ENCODE measurements around the gene PTPN11. TPM values are rescaled to one million over a fixed set of nuclear protein-coding genes. Genes with fewer than 3 reads are reported as not detected.

Gene PTPN11
- total and polyA plus RNA-seq, 10 of the 15 experiments (the other 5 are each of a cell fraction or from before 2014, with no cell fraction given) = 14.6 to 85.2 (median 58.6) TPM

- peaks cover 19% of the 10 kb centered on the region for H3K79me2 ChIP-seq (ENCODE audit: control insufficient read depth, insufficient read depth, low read length)
- TF ChIP-seq DPF2 (IDR thresholded peaks at IDR 0.05) = no peak
- no peak for TF ChIP-seq GATAD2B (conservative IDR thresholded peaks at IDR 0.05; ENCODE audit: low read depth)
- TF ChIP-seq ZBTB11 (CRISPR knock-in tag; IDR thresholded peaks at IDR 0.05) = no peak
- TF ChIP-seq RELA (IDR thresholded peaks at IDR 0.05; ENCODE audit: borderline replicate concordance, partially characterized antibody) = no peak
- RAD21 ChIA-PET (ENCODE audit: unreplicated experiment) = no interaction called here
- intact Hi-C loops (cut with micrococcal nuclease; ENCODE audit: unreplicated experiment) (no loop called here), in situ Hi-C loops (cut with MboI) (no loop called here)
- H3K4me1 ChIP-seq (ENCODE audit: control insufficient read depth, insufficient read depth, low read length) = no peaks in the 10 kb centered on the region
- 80% methylated on average over 3 of the region's 3 CpGs for WGBS (ENCODE audit: insufficient coverage, insufficient replicate concordance, low lambda C conversion rate, missing lambda C conversion rate)
- no peak overlapping the region for H3K4me3 ChIP-seq
- no TSS peak for BruUV-seq (replicated peaks)
- POLR2A ChIA-PET = no interaction called here
- FAIRE-seq = peak; percentile 18
- no peaks in the 10 kb centered on the region for H3K9me3 ChIP-seq (replicated peaks; ENCODE audit: control insufficient read depth, insufficient read depth, low read length)
- SMC1A ChIA-PET (ENCODE audit: uncharacterized antibody, unreplicated experiment) = no interaction called here
- H3K9ac ChIP-seq (ENCODE audit: control insufficient read depth, insufficient read depth, low read length) = no peak overlapping the region
- no peaks in the 10 kb centered on the region; a peak in 1 of 4 replicates for H3K36me3 ChIP-seq (ENCODE audit: control insufficient read depth in 2 of 2, insufficient read depth in 2 of 2, low read length in 1 of 2)
- H4K20me1 ChIP-seq (ENCODE audit: control insufficient read depth, insufficient read depth) = no peaks in the 10 kb centered on the region
- no peak overlapping the region for H2AFZ ChIP-seq (ENCODE audit: control insufficient read depth, low read depth, low read length)
- no peaks in the 10 kb centered on the region for H3K27me3 ChIP-seq (replicated peaks in 1 of 2; ENCODE audit: control insufficient read depth in 2 of 2, insufficient read depth in 2 of 2, low read length in 1 of 2)
- H3K4me2 ChIP-seq (ENCODE audit: control insufficient read depth, insufficient read depth) = no peak overlapping the region
- no peak for DNase-seq (ENCODE audit: low read depth, low spot score)
- no peak for ATAC-seq
- CTCF ChIA-PET = no interaction called here
- no peak overlapping the region for H3K27ac ChIP-seq (ENCODE audit: control insufficient read depth, insufficient read depth)
These were observed 13.2 kb downstream of the PTPN11 start for GRCh38 chr12:112431965-112432364.

- H3K4me3 ChIP-seq = no peak overlapping the region
- ChIA-PET CTCF (no interaction called here), POLR2A (no interaction called here), SMC1A (ENCODE audit: uncharacterized antibody, unreplicated experiment) (no interaction called here), RAD21 (ENCODE audit: unreplicated experiment) (no interaction called here)
- no peaks in the 10 kb centered on the region for H4K20me1 ChIP-seq (ENCODE audit: control insufficient read depth, insufficient read depth)
- no peaks in the 10 kb centered on the region for H3K27me3 ChIP-seq (replicated peaks in 1 of 2; ENCODE audit: control insufficient read depth in 2 of 2, insufficient read depth in 2 of 2, low read length in 1 of 2)
- H3K4me1 ChIP-seq (ENCODE audit: control insufficient read depth, insufficient read depth, low read length) = no peaks in the 10 kb centered on the region
- H3K27ac ChIP-seq (ENCODE audit: control insufficient read depth, insufficient read depth) = no peak overlapping the region
- H3K9me3 ChIP-seq (replicated peaks; ENCODE audit: control insufficient read depth, insufficient read depth, low read length) = no peaks in the 10 kb centered on the region
- DNase-seq (ENCODE audit: low read depth, low spot score) (no peak), ATAC-seq (no peak), FAIRE-seq (no peak)
- no peak overlapping the region for H3K4me2 ChIP-seq (ENCODE audit: control insufficient read depth, insufficient read depth)
- peaks cover 19% of the 10 kb centered on the region for H3K79me2 ChIP-seq (ENCODE audit: control insufficient read depth, insufficient read depth, low read length)
- 98% methylated on average over 2 of the region's 2 CpGs for WGBS (ENCODE audit: insufficient coverage, insufficient replicate concordance, low lambda C conversion rate, missing lambda C conversion rate)
- no TSS peak for BruUV-seq (replicated peaks)
- no peak overlapping the region for H2AFZ ChIP-seq (ENCODE audit: control insufficient read depth, low read depth, low read length)
- intact Hi-C loops (cut with micrococcal nuclease; ENCODE audit: unreplicated experiment) (no loop called here), in situ Hi-C loops (cut with MboI) (no loop called here)
- H3K36me3 ChIP-seq (ENCODE audit: control insufficient read depth in 2 of 2, insufficient read depth in 2 of 2, low read length in 1 of 2) = no peaks in the 10 kb centered on the region; a peak in 1 of 4 replicates
- H3K9ac ChIP-seq (ENCODE audit: control insufficient read depth, insufficient read depth, low read length) = no peak overlapping the region
- TF ChIP-seq STAT1 (conservative IDR thresholded peaks at IDR 0.05) (no peak), USF2 (IDR thresholded peaks at IDR 0.05; ENCODE audit: borderline replicate concordance, low read depth, low read length) (no peak), RCOR1 (conservative IDR thresholded peaks at IDR 0.05; ENCODE audit: low read depth, low read length) (no peak), SMAD5 (IDR thresholded peaks at IDR 0.05; ENCODE audit: low read depth) (no peak), SMAD1 (IDR thresholded peaks at IDR 0.05; ENCODE audit: low read depth, partially characterized antibody) (no peak), NR2C1 (IDR thresholded peaks at IDR 0.05) (no peak), SRF (IDR thresholded peaks at IDR 0.05; ENCODE audit: low read depth in 2 of 2, low read length in 2 of 2) (no peak), ESRRA (IDR thresholded peaks at IDR 0.05; ENCODE audit: low read length) (no peak)
These were observed 14.8 kb downstream of the PTPN11 start for GRCh38 chr12:112433551-112433950.

All from GM12878 (cell line).